ENCODE results near the gene BRD9. TPM values are rescaled to one million over a fixed set of nuclear protein-coding genes. Genes with fewer than 3 reads are reported as not detected.

BRD9 gene
- total RNA-seq, 1 donor from 2014 or later = 43.7 TPM

DNA sequence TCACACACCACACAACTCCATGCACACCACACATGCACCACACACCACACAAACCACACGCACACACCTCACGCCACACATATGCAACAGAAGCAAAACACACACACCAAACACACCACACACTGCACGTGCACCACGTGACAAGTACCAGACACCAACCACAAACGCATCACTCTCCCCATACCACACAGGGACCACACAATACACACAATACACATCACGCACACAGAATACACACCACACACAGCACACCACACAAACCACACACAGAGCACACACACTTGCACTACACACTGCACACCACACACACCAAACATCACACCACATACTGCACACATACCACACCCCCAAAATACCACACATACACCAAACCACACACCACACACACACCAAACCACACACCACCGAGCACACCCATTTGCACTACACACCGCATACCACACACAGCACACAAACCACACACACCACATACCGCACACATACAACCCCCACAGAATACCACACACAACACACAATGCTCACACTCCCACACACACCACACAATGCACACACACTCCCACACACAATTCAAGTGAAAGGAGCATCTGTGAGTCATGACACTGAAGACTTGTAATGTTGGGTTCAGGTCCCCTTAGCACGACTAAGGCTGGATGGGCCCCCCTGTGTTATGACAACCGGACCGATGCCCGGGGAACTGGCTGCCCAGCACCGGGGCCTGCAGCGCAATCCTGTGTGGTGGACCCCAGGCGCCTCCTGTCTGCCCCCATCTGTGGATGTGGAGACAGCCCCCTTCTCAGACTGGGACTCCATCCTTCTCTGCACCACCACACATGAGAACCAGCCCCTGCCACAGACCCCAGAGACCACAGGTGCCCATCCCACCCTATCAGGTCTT is 35.8 kb downstream of the BRD9 start:
- Mint-ChIP-seq H3K9me3 (ENCODE audit: unreplicated experiment) (peaks cover 1% of the 10 kb centered on the region), H3K4me1 (ENCODE audit: low read depth, unreplicated experiment) (no peaks in the 10 kb centered on the region), H3K27me3 (ENCODE audit: low read depth, unreplicated experiment) (peaks cover 14% of the 10 kb centered on the region), H3K36me3 (ENCODE audit: low read depth, unreplicated experiment) (peaks cover 6% of the 10 kb centered on the region), H3K27ac (ENCODE audit: unreplicated experiment) (no peak overlapping the region), H3K4me3 (ENCODE audit: unreplicated experiment) (no peak overlapping the region)
- DNase-seq (ENCODE audit: low read depth) (peak; percentile 5), FAIRE-seq (no peak)
- Histone ChIP-seq H2AFZ (ENCODE audit: low read depth, low read length) (no peak overlapping the region), H3K4me2 (ENCODE audit: low read length) (no peak overlapping the region), H3K27me3 (ENCODE audit: insufficient read depth, low read length) (peaks cover 6% of the 10 kb centered on the region), H3K9ac (ENCODE audit: low read length) (no peak overlapping the region), H3K9me3 (ENCODE audit: insufficient read depth, low read depth, low read length) (no peaks in the 10 kb centered on the region), H3K4me3 (ENCODE audit: insufficient read depth, low read depth, low read length) (no peak overlapping the region), H3K27ac (ENCODE audit: low read depth, low read length) (no peak overlapping the region), H3K36me3 (ENCODE audit: insufficient read depth, low read length) (no peaks in the 10 kb centered on the region), H3K4me1 (ENCODE audit: insufficient read depth, low read length) (no peaks in the 10 kb centered on the region), H3K79me2 (ENCODE audit: insufficient read depth, low read length) (no peaks in the 10 kb centered on the region), H4K20me1 (ENCODE audit: insufficient read depth, low read length) (peaks cover 27% of the 10 kb centered on the region)
- TF ChIP-seq, protein P1, sequence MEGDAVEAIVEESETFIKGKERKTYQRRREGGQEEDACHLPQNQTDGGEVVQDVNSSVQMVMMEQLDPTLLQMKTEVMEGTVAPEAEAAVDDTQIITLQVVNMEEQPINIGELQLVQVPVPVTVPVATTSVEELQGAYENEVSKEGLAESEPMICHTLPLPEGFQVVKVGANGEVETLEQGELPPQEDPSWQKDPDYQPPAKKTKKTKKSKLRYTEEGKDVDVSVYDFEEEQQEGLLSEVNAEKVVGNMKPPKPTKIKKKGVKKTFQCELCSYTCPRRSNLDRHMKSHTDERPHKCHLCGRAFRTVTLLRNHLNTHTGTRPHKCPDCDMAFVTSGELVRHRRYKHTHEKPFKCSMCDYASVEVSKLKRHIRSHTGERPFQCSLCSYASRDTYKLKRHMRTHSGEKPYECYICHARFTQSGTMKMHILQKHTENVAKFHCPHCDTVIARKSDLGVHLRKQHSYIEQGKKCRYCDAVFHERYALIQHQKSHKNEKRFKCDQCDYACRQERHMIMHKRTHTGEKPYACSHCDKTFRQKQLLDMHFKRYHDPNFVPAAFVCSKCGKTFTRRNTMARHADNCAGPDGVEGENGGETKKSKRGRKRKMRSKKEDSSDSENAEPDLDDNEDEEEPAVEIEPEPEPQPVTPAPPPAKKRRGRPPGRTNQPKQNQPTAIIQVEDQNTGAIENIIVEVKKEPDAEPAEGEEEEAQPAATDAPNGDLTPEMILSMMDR (IDR thresholded peaks at IDR 0.05; ENCODE audit: insufficient read depth, low read depth, low read length) = no peak
- no peak for TF ChIP-seq EZH2 (IDR thresholded peaks at IDR 0.05; ENCODE audit: insufficient read depth, low read length)

DNA sequence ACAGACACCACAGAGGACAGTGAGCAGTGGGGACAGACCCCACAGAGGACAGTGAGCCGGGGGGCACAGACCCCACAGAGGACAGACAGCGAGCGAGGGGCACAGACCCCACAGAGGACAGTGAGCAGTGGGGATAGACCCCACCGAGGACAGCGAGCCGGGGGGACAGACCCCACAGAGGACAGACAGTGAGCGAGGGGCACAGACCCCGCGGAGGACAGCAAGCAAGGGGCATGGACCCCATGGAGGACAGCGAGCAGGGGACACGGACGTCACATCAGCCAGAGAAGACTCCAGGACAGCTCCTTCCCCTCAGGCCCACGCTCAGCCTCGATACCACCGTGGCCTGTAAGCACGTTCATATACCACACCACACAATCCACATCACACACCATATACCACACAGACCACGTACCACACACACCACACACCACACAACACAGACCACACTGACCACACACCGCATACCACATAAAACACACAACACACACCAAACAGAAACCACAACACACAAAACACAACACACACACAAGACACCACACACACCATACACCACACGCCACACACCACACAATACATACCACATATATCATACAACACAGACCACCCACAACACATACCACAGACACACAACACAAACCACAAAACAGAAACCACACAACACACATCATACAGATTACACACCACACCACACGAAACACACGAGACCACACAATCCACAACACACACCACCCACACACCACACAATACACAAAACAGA is 36.6 kb downstream of the BRD9 start:
- Histone ChIP-seq H3K27ac (ENCODE audit: low read depth, low read length) (no peak overlapping the region), H3K4me3 (ENCODE audit: insufficient read depth, low read depth, low read length) (no peak overlapping the region), H3K9me3 (ENCODE audit: insufficient read depth, low read depth, low read length) (no peaks in the 10 kb centered on the region), H3K4me1 (ENCODE audit: insufficient read depth, low read length) (no peaks in the 10 kb centered on the region), H2AFZ (ENCODE audit: low read depth, low read length) (no peak overlapping the region), H3K9ac (ENCODE audit: low read length) (no peak overlapping the region), H3K36me3 (ENCODE audit: insufficient read depth, low read length) (no peaks in the 10 kb centered on the region), H3K27me3 (ENCODE audit: insufficient read depth, low read length) (peaks cover 8% of the 10 kb centered on the region), H4K20me1 (ENCODE audit: insufficient read depth, low read length) (peaks cover 23% of the 10 kb centered on the region), H3K79me2 (ENCODE audit: insufficient read depth, low read length) (no peaks in the 10 kb centered on the region), H3K4me2 (ENCODE audit: low read length) (no peak overlapping the region)
- peak; percentile 6 for DNase-seq (ENCODE audit: low read depth)
- Mint-ChIP-seq H3K27me3 (ENCODE audit: low read depth, unreplicated experiment) (peaks cover 14% of the 10 kb centered on the region), H3K27ac (ENCODE audit: unreplicated experiment) (no peak overlapping the region), H3K9me3 (ENCODE audit: unreplicated experiment) (peaks cover 1% of the 10 kb centered on the region), H3K36me3 (ENCODE audit: low read depth, unreplicated experiment) (peaks cover 6% of the 10 kb centered on the region), H3K4me1 (ENCODE audit: low read depth, unreplicated experiment) (no peaks in the 10 kb centered on the region), H3K4me3 (ENCODE audit: unreplicated experiment) (no peak overlapping the region)
- TF ChIP-seq EZH2 (IDR thresholded peaks at IDR 0.05; ENCODE audit: insufficient read depth, low read length) = no peak
- TF ChIP-seq, protein P1 (IDR thresholded peaks at IDR 0.05; ENCODE audit: insufficient read depth, low read depth, low read length) = no peak
- FAIRE-seq = peak; percentile 74

Data from astrocyte (in vitro differentiated cells and primary cell).